ENCODE results near the gene COL13A1. TPM values are rescaled to one million over a fixed set of nuclear protein-coding genes. Genes with fewer than 3 reads are reported as not detected.

Gene COL13A1
- total RNA-seq, 1 experiment from 2014 or later, result 3.6 TPM

- TF ChIP-seq CTCF (conservative IDR thresholded peaks at IDR 0.05), result no peak
- no peak overlapping the region for H2AFZ ChIP-seq (ENCODE audit: low read length)
- H2BK120ac ChIP-seq (ENCODE audit: low read depth, low read length, poor library complexity, severe bottlenecking), result no peak overlapping the region
- peak overlapping the region in 2 of 3 experiments; percentile 96 to 97; a peak in 3 of 7 replicates for H3K27ac Mint-ChIP-seq
- H2BK20ac ChIP-seq (ENCODE audit: low read depth, low read length, poor library complexity, severe bottlenecking), result no peak overlapping the region
- H3K79me1 ChIP-seq (ENCODE audit: insufficient read depth, low read depth, low read length, poor library complexity, severe bottlenecking), result no peaks in the 10 kb centered on the region
- peak overlapping the region in 1 of 2 experiments; percentile 38; a peak in 1 of 5 replicates for H3K4me3 Mint-ChIP-seq
- no peak overlapping the region for H2BK5ac ChIP-seq (ENCODE audit: insufficient read length, low read length)
- H3K9me3 ChIP-seq (ENCODE audit: control insufficient read depth, low read depth, low read length), result no peaks in the 10 kb centered on the region
- H3K4me2 ChIP-seq (ENCODE audit: insufficient read depth, insufficient read length, low read length), result no peak overlapping the region
- H3K23me2 ChIP-seq (ENCODE audit: insufficient read length, low read depth, low read length, poor library complexity, severe bottlenecking), result peaks cover 2% of the 10 kb centered on the region
- H3T11ph ChIP-seq (ENCODE audit: low read length), result no peak overlapping the region
- H3K27me3 ChIP-seq (ENCODE audit: insufficient read depth, low read length), result no peaks in the 10 kb centered on the region; the same call in 1 of the 2 replicates
- H3K4me1 ChIP-seq (ENCODE audit: insufficient read depth, low read length), result peaks cover 41% of the 10 kb centered on the region
- peak overlapping the region; percentile 33; the same call in 1 of the 2 replicates for H2BK15ac ChIP-seq (ENCODE audit: low read depth, low read length)
- H3K56ac ChIP-seq (ENCODE audit: insufficient read length, low read depth, low read length), result no peak overlapping the region
- peaks cover 9% of the 10 kb centered on the region for H3K27me3 Mint-ChIP-seq (ENCODE audit: low read depth)
- no peak overlapping the region for H4K8ac ChIP-seq (replicated peaks; ENCODE audit: insufficient read length, low read depth, low read length)
- H2AK5ac ChIP-seq (ENCODE audit: insufficient read length, low read length), result no peak overlapping the region
- peak overlapping the region; percentile 26; the same call in 1 of the 2 replicates for H3K14ac ChIP-seq (ENCODE audit: insufficient read depth, low read length)
- no peaks in the 10 kb centered on the region for H3K9me3 Mint-ChIP-seq
- no peak for DNase-seq
- no peak overlapping the region for H3K18ac ChIP-seq (ENCODE audit: insufficient read length, low read depth, low read length)
- H3K36me3 Mint-ChIP-seq (ENCODE audit: insufficient read depth in 1 of 3, low read depth in 3 of 3), result no peaks in the 10 kb centered on the region
- no peaks in the 10 kb centered on the region for H4K20me1 ChIP-seq (ENCODE audit: control insufficient read depth, insufficient read depth, insufficient read length)
- no peak overlapping the region for H3K23ac ChIP-seq (ENCODE audit: insufficient read length, low read depth, low read length)
- no peaks in the 10 kb centered on the region for H3K79me2 ChIP-seq (ENCODE audit: insufficient read depth, low read length)
- H3K4ac ChIP-seq (ENCODE audit: low read depth, low read length), result no peak overlapping the region
- no peak overlapping the region for H3K9ac ChIP-seq (ENCODE audit: extremely low read depth, insufficient read length, low read length)
- no CpG with 5 or more reads among the region's 2 CpGs for WGBS (ENCODE audit: extremely low coverage, insufficient read length, low lambda C conversion rate)
- H3K4me1 Mint-ChIP-seq, result peaks cover 88 to 94% of the 10 kb centered on the region in 2 experiments
- H2BK12ac ChIP-seq (ENCODE audit: insufficient read length, low read depth, low read length), result no peak overlapping the region
- no peak overlapping the region for H3K27ac ChIP-seq (ENCODE audit: insufficient read length, low read depth, low read length)
- H4K5ac ChIP-seq (ENCODE audit: insufficient read length, low read depth, low read length), result no peak overlapping the region
- no peak overlapping the region for H4K91ac ChIP-seq (ENCODE audit: insufficient read length, low read depth, low read length)
Measured at GRCh38 chr10:69868821-69869220, 67.1 kb downstream of the COL13A1 start.

Measured in H9 (cell line).